ENCODE measurements around the gene ACTL6B. TPM values are rescaled to one million over a fixed set of nuclear protein-coding genes. Genes with fewer than 3 reads are reported as not detected.
"Not testable (repeated sequence)": the region's sequence is repeated elsewhere in the genome, so short reads cannot be mapped to it uniquely, and the experiment has no call there.

Gene ACTL6B
- total RNA-seq (2014; rRNA removed; shearing (Covaris generic)) (not detected in 2 replicates), total RNA-seq (2022) (not detected in 2 replicates), Bru-seq, nascent RNA (not detected), BruChase-seq, experiment 1, labeled RNA remaining after a 6-hour chase (not detected), BruChase-seq, experiment 2, labeled RNA remaining after a 2-hour chase (not detected)
- long read RNA-seq = 0 reads

DNA sequence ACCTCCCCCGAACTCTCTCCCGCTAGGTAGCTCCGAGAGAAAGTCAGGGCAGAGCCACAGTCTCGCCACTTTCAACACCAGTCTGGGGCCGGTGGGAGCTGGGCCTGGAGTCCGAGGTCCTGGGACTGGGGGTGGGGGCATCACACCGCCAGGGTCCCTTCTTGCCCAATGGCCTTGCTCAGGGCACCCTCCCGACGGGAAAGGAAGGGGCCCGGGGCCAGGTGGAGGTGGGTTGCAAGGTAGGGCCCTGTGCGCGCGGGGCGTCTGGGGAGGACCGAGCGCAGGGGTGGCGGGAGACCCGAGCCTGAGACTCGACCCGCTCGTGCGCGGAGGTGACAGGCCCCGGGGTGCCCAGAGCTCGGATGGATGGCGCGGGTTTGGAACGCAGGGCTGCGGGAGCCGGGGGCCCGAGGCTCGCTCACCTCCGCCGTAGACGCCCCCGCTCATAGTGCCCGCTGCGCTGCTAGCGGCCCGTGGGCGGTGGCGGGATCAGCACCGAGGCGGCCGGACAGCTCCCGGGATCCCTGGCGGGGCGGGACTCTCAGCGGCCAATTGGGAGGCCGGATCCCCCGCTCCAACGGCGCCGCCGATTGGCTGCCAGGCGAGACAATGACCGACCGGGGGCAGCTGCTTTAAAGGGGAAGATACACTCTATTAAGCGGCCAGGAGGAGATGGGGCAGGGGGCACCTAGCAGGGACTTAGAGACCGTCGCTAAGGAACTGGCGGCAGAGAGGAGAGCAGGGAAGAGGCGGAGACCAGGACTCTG lies at the start of gene ACTL6B:
Gene ACTL6B, minus strand, starts transcription at position 541 of the 767 bp plus-strand sequence. Its CDS starts 94 bp downstream, at position 447.
- DNase-seq (ENCODE audit: low spot score) = no peak
- Histone ChIP-seq H3K79me2 (ENCODE audit: insufficient read depth, low read depth, low read length) (no peaks in the 10 kb centered on the region), H4K20me1 (ENCODE audit: insufficient read depth, low read length) (no peaks in the 10 kb centered on the region), H3K27ac (ENCODE audit: low read depth, low read length, poor library complexity, severe bottlenecking) (no peak within 1 kb of the TSS), H3K9me2 (ENCODE audit: insufficient read depth, low read length) (no peaks in the 10 kb centered on the region), H3K4me3 (ENCODE audit: low read depth, low read length, poor library complexity, severe bottlenecking) (no peak within 1 kb of the TSS), H2AFZ (ENCODE audit: low read length) (no peak within 1 kb of the TSS), H3K9me3 (ENCODE audit: low read length) (no peaks in the 10 kb centered on the region), H3K36me3 (ENCODE audit: insufficient read depth, low read length) (no peaks in the 10 kb centered on the region), H3K4me1 (ENCODE audit: insufficient read depth, low read length, poor library complexity, severe bottlenecking) (no peaks in the 10 kb centered on the region), H3K4me2 (ENCODE audit: low read length) (no peak within 1 kb of the TSS)
- ChIA-PET POLR2A (no interaction called here), CTCF (ENCODE audit: unreplicated experiment) (no interaction called here)
- no peak for TF ChIP-seq EZH2phosphoT487 (IDR thresholded peaks at IDR 0.05; ENCODE audit: borderline replicate concordance, low read depth, low read length)
- no peak for TF ChIP-seq CTCF (conservative IDR thresholded peaks at IDR 0.05; ENCODE audit: low read length)
- intact Hi-C loops (cut with micrococcal nuclease; ENCODE audit: unreplicated experiment) = no loop called here
- BruUV-seq (replicated peaks) = no TSS peak

DNA sequence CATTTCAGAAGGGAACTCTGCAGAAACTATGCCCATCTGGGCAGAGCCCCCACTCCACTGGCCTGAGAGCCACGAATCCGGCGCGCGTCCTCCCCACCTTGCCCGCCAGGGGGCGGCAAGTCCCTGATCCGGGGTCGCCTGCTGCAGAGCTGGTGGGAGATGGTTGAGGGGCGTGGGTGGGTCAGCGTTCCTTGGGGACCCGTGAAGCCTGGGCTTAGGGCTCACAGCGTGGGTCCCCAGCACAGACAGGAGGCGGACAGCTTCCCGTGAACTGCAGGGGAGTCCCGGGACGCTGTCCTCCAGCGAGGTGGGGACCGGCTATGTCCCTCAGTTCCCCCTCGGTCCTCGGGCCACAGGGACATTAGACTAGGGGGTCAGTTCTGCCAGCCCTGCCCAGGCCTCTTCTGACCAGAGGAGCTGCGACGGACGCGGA lies 49.1 kb upstream of the ACTL6B start:
- no peaks in the 10 kb centered on the region for H3K9me2 ChIP-seq (ENCODE audit: insufficient read depth, low read length)
- peak overlapping the region; percentile 99 for H3K4me3 ChIP-seq (ENCODE audit: low read depth, low read length, poor library complexity, severe bottlenecking)
- peak overlapping the region; percentile 88 for H3K27ac ChIP-seq (ENCODE audit: low read depth, low read length, poor library complexity, severe bottlenecking)
- no peaks in the 10 kb centered on the region for H3K9me3 ChIP-seq (ENCODE audit: low read length)
- intact Hi-C loops (cut with micrococcal nuclease; ENCODE audit: unreplicated experiment) = loop anchor here (1.0 to 5.0 kb wide), 3 partner anchors 20 to 147 kb away; partner anchors contain the start of gene SLC12A9
- H3K79me2 ChIP-seq (ENCODE audit: insufficient read depth, low read depth, low read length) = peaks cover 25% of the 10 kb centered on the region
- peaks cover 28% of the 10 kb centered on the region for H3K36me3 ChIP-seq (ENCODE audit: insufficient read depth, low read length)
- peaks cover 18% of the 10 kb centered on the region for H3K4me1 ChIP-seq (ENCODE audit: insufficient read depth, low read length, poor library complexity, severe bottlenecking)
- peak; percentile 83 for DNase-seq (ENCODE audit: low spot score)
- TSS peak; percentile 92 for BruUV-seq (replicated peaks)
- ChIA-PET CTCF (ENCODE audit: unreplicated experiment) (interaction anchor here (0.9 to 1.7 kb wide), 6 partner anchors 9 to 483 kb away, joined by 3 to 6 read pairs (median 4); partner anchors contain the start of genes MOSPD3 and SLC12A9), POLR2A (interaction anchor here (0.6 to 2.4 kb wide), 19 partner anchors 9 to 523 kb away, joined by 3 to 28 read pairs (median 3); partner anchors contain the start of genes FBXO24, LRCH4, MOSPD3 and SLC12A9)
- peak overlapping the region; percentile 81 for H2AFZ ChIP-seq (ENCODE audit: low read length)
- peak; percentile 88 for TF ChIP-seq CTCF (conservative IDR thresholded peaks at IDR 0.05; ENCODE audit: low read length)
- TF ChIP-seq EZH2phosphoT487 (IDR thresholded peaks at IDR 0.05; ENCODE audit: borderline replicate concordance, low read depth, low read length) = no peak
- H3K4me2 ChIP-seq (ENCODE audit: low read length) = peak overlapping the region; percentile 97
- H4K20me1 ChIP-seq (ENCODE audit: insufficient read depth, low read length) = 0 out of 2 replicates have a peak, but pooled peaks cover 6% of the 10 kb centered on the region

DNA sequence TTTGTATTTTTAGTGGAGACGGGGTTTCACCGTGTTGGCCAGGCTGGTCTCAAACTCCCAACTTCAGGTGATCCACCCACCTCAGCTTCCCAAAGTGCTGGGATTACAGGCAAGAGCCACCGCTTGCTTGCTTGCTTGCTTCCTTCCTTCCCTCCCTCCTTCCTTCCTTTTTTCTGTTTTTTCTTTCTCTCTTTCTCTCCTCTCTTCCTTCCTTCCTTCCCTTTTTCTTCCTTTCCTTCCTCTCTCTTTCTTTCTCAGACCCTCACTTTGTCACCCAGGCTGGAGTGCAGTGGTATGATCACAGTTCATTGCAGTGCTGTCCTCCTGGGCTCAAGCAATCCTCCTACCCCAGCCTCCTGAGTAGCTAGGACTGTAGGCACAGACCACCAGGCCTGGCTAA lies 44.8 kb upstream of the ACTL6B start:
- H3K79me2 ChIP-seq (ENCODE audit: insufficient read depth, low read depth, low read length); POLR2A ChIA-PET; H3K27ac ChIP-seq (ENCODE audit: low read depth, low read length, poor library complexity, severe bottlenecking); intact Hi-C loops (cut with micrococcal nuclease; ENCODE audit: unreplicated experiment); H3K4me1 ChIP-seq (ENCODE audit: insufficient read depth, low read length, poor library complexity, severe bottlenecking); H3K9me2 ChIP-seq (ENCODE audit: insufficient read depth, low read length); DNase-seq (ENCODE audit: low spot score); H3K4me2 ChIP-seq (ENCODE audit: low read length); H3K4me3 ChIP-seq (ENCODE audit: low read depth, low read length, poor library complexity, severe bottlenecking); H2AFZ ChIP-seq (ENCODE audit: low read length); CTCF ChIA-PET (ENCODE audit: unreplicated experiment); H3K9me3 ChIP-seq (ENCODE audit: low read length); H4K20me1 ChIP-seq (ENCODE audit: insufficient read depth, low read length); BruUV-seq (replicated peaks); H3K36me3 ChIP-seq (ENCODE audit: insufficient read depth, low read length): not testable (repeated sequence)
